Measurements from ENCODE around the gene CHST4.

The CHST4 gene

GRCh38 chr16:71520550-71520949, 5.7 kb upstream of the CHST4 start:
- H3K36me3 ChIP-seq (ENCODE audit: control insufficient read depth, insufficient read depth, low read length), result no peaks in the 10 kb centered on the region
- H3K27ac ChIP-seq (ENCODE audit: low read length), result no peak overlapping the region
- no peaks in the 10 kb centered on the region for H3K9me3 ChIP-seq (ENCODE audit: control insufficient read depth, insufficient read depth, low read length)
- no peaks in the 10 kb centered on the region for H3K27me3 ChIP-seq (ENCODE audit: control insufficient read depth, insufficient read depth, low read length)
- no peak overlapping the region for H3K4me3 ChIP-seq (ENCODE audit: low read length)
- peaks cover 6% of the 10 kb centered on the region; the same call in 1 of the 2 replicates for H3K4me1 ChIP-seq (ENCODE audit: control insufficient read depth, insufficient read depth, low read length)
- no CpG with 5 or more reads among the region's 3 CpGs for WGBS (ENCODE audit: insufficient coverage, insufficient read length)
- DNase-seq (ENCODE audit: low read depth, low spot score), result no peak

GRCh38 chr16:71524566-71525553, 1.4 kb upstream of the CHST4 start:
- DNase-seq (ENCODE audit: low read depth, low spot score), result no peak
- Histone ChIP-seq H3K36me3 (ENCODE audit: control insufficient read depth, insufficient read depth, low read length) (no peaks in the 10 kb centered on the region), H3K27me3 (ENCODE audit: control insufficient read depth, insufficient read depth, low read length) (no peaks in the 10 kb centered on the region), H3K27ac (ENCODE audit: low read length) (no peak overlapping the region), H3K4me1 (ENCODE audit: control insufficient read depth, insufficient read depth, low read length) (peaks cover 6% of the 10 kb centered on the region; the same call in 1 of the 2 replicates), H3K4me3 (ENCODE audit: low read length) (no peak overlapping the region), H3K9me3 (ENCODE audit: control insufficient read depth, insufficient read depth, low read length) (no peaks in the 10 kb centered on the region)
- WGBS (ENCODE audit: insufficient coverage, insufficient read length), result no CpG with 5 or more reads among the region's 16 CpGs

DNA sequence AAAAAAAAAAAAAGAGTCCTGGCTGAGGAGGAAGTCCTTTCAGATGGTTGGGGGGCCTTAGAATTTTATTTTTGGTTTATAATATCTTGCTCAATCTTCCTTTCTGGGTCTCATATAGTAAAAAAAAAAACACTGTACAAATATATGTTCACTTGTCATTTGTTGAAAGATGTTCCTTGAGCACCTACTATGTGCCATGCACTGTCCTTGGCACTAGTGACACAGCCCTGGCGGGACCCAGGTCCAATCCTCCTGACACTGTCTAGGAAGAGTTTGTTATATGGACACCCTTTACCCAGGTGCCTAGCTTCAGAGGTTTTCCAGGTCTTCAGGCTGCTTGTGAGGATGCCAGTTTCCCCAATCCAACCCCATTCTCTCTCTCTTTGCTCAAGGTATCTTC, 2.0 kb downstream of the CHST4 start:
- WGBS (ENCODE audit: insufficient coverage, insufficient read length), result no CpG with 5 or more reads among the region's 1 CpG

DNA sequence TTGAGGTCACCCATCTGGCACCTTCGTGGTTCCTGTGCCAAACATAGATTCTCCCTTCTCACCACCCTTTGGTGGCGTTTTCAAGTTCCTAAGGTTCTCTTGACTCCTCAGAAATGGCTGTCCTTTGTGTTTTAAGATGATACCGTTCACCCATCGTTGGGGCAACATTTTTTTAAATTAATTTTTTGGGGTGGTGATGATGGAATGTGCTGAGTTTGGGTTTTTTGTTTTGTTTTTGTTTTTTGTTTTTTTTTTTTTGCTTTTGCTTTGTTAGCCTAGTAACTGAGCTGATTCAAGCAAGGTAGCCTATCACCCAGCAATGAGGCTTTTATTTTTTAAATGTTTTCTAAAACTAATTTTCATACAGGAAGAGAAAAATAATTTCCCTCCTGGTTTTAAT, 2.6 kb downstream of the CHST4 start:
- Histone ChIP-seq H3K36me3 (ENCODE audit: control insufficient read depth, insufficient read depth, low read length) (no peaks in the 10 kb centered on the region), H3K4me1 (ENCODE audit: control insufficient read depth, insufficient read depth, low read length) (peaks cover 6% of the 10 kb centered on the region; the same call in 1 of the 2 replicates), H3K9me3 (ENCODE audit: control insufficient read depth, insufficient read depth, low read length) (no peaks in the 10 kb centered on the region), H3K27me3 (ENCODE audit: control insufficient read depth, insufficient read depth, low read length) (no peaks in the 10 kb centered on the region), H3K27ac (ENCODE audit: low read length) (no peak overlapping the region), H3K4me3 (ENCODE audit: low read length) (no peak overlapping the region)
- no CpG with 5 or more reads among the region's 4 CpGs for WGBS (ENCODE audit: insufficient coverage, insufficient read length)
- DNase-seq (ENCODE audit: low read depth, low spot score), result no peak

More for the DNA sequence above, 2.0 kb downstream of the CHST4 start:
- H3K4me1 ChIP-seq (ENCODE audit: control insufficient read depth, insufficient read depth, low read length), result peaks cover 6% of the 10 kb centered on the region; the same call in 1 of the 2 replicates
- no peak overlapping the region for H3K4me3 ChIP-seq (ENCODE audit: low read length)
- H3K36me3 ChIP-seq (ENCODE audit: control insufficient read depth, insufficient read depth, low read length), result no peaks in the 10 kb centered on the region
- DNase-seq (ENCODE audit: low read depth, low spot score), result no peak
- no peak overlapping the region for H3K27ac ChIP-seq (ENCODE audit: low read length)
- H3K9me3 ChIP-seq (ENCODE audit: control insufficient read depth, insufficient read depth, low read length), result no peaks in the 10 kb centered on the region
- H3K27me3 ChIP-seq (ENCODE audit: control insufficient read depth, insufficient read depth, low read length), result no peaks in the 10 kb centered on the region

GRCh38 chr16:71532366-71532765, 6.1 kb downstream of the CHST4 start:
- Histone ChIP-seq H3K4me3 (ENCODE audit: low read length) (no peak overlapping the region), H3K9me3 (ENCODE audit: control insufficient read depth, insufficient read depth, low read length) (no peaks in the 10 kb centered on the region)

DNA sequence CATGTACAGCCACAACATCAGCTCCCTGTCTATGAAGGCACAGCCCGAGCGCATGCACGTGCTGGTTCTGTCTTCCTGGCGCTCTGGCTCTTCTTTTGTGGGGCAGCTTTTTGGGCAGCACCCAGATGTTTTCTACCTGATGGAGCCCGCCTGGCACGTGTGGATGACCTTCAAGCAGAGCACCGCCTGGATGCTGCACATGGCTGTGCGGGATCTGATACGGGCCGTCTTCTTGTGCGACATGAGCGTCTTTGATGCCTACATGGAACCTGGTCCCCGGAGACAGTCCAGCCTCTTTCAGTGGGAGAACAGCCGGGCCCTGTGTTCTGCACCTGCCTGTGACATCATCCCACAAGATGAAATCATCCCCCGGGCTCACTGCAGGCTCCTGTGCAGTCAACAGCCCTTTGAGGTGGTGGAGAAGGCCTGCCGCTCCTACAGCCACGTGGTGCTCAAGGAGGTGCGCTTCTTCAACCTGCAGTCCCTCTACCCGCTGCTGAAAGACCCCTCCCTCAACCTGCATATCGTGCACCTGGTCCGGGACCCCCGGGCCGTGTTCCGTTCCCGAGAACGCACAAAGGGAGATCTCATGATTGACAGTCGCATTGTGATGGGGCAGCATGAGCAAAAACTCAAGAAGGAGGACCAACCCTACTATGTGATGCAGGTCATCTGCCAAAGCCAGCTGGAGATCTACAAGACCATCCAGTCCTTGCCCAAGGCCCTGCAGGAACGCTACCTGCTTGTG, 10.7 kb downstream of the CHST4 start:
- no peak overlapping the region for H3K4me3 ChIP-seq (ENCODE audit: low read length)
- WGBS (ENCODE audit: insufficient coverage, insufficient read length), result no CpG with 5 or more reads among the region's 28 CpGs
- DNase-seq (ENCODE audit: low read depth, low spot score), result no peak
- H3K4me1 ChIP-seq (ENCODE audit: control insufficient read depth, insufficient read depth, low read length), result no peaks in the 10 kb centered on the region
- no peaks in the 10 kb centered on the region; the same call in 1 of the 2 replicates for H3K36me3 ChIP-seq (ENCODE audit: control insufficient read depth, insufficient read depth, low read length)
- H3K27ac ChIP-seq (ENCODE audit: low read length), result no peak overlapping the region
- H3K9me3 ChIP-seq (ENCODE audit: control insufficient read depth, insufficient read depth, low read length), result no peaks in the 10 kb centered on the region
- H3K27me3 ChIP-seq (ENCODE audit: control insufficient read depth, insufficient read depth, low read length), result no peaks in the 10 kb centered on the region

More at GRCh38 chr16:71532366-71532765, 6.1 kb downstream of the CHST4 start:
- Histone ChIP-seq H3K27ac (ENCODE audit: low read length) (no peak overlapping the region), H3K4me1 (ENCODE audit: control insufficient read depth, insufficient read depth, low read length) (no peaks in the 10 kb centered on the region), H3K36me3 (ENCODE audit: control insufficient read depth, insufficient read depth, low read length) (no peaks in the 10 kb centered on the region; the same call in 1 of the 2 replicates), H3K27me3 (ENCODE audit: control insufficient read depth, insufficient read depth, low read length) (no peaks in the 10 kb centered on the region)
- no peak for DNase-seq (ENCODE audit: low read depth, low spot score)
- no CpG with 5 or more reads among the region's 3 CpGs for WGBS (ENCODE audit: insufficient coverage, insufficient read length)

DNA sequence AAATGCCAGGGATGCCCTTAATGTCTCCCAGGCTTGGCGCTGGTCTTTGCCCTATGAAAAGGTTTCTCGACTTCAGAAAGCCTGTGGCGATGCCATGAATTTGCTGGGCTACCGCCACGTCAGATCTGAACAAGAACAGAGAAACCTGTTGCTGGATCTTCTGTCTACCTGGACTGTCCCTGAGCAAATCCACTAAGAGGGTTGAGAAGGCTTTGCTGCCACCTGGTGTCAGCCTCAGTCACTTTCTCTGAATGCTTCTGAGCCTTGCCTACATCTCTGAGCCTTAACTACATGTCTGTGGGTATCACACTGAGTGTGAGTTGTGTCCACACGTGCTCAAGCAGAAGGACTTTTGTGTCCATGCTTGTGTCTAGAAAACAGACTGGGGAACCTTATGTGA, 11.4 kb downstream of the CHST4 start:
- Histone ChIP-seq H3K9me3 (ENCODE audit: control insufficient read depth, insufficient read depth, low read length) (no peaks in the 10 kb centered on the region), H3K4me1 (ENCODE audit: control insufficient read depth, insufficient read depth, low read length) (no peaks in the 10 kb centered on the region), H3K36me3 (ENCODE audit: control insufficient read depth, insufficient read depth, low read length) (no peaks in the 10 kb centered on the region; the same call in 1 of the 2 replicates), H3K27ac (ENCODE audit: low read length) (no peak overlapping the region), H3K4me3 (ENCODE audit: low read length) (no peak overlapping the region), H3K27me3 (ENCODE audit: control insufficient read depth, insufficient read depth, low read length) (no peaks in the 10 kb centered on the region)
- DNase-seq (ENCODE audit: low read depth, low spot score), result no peak
- WGBS (ENCODE audit: insufficient coverage, insufficient read length), result no CpG with 5 or more reads among the region's 6 CpGs

DNA sequence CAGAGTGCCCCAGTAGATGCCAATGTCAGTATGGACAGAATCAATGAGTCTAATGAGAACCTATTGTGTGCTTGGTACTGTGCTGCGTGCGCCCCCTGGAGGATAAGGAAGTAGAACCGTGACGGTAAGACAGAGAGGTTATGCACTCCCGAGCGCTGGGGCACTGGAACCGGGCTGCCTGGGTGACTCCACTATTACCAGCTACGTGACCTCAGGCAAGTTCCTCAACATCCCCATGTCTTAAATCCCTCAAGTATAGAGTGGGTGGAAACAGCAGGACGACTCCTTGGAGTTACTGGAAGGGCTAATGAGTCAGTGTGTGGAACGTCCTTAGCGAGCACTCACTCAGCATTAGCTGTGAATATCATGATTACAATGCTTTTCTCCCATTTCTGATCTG, 16.2 kb downstream of the CHST4 start:
- no CpG with 5 or more reads among the region's 11 CpGs for WGBS (ENCODE audit: insufficient coverage, insufficient read length)
- DNase-seq (ENCODE audit: low read depth, low spot score), result peak; percentile 75
- Histone ChIP-seq H3K4me3 (ENCODE audit: low read length) (no peak overlapping the region), H3K27ac (ENCODE audit: low read length) (no peak overlapping the region), H3K9me3 (ENCODE audit: control insufficient read depth, insufficient read depth, low read length) (no peaks in the 10 kb centered on the region; the same call in 1 of the 2 replicates), H3K27me3 (ENCODE audit: control insufficient read depth, insufficient read depth, low read length) (no peaks in the 10 kb centered on the region), H3K36me3 (ENCODE audit: control insufficient read depth, insufficient read depth, low read length) (no peaks in the 10 kb centered on the region), H3K4me1 (ENCODE audit: control insufficient read depth, insufficient read depth, low read length) (no peaks in the 10 kb centered on the region)

DNA sequence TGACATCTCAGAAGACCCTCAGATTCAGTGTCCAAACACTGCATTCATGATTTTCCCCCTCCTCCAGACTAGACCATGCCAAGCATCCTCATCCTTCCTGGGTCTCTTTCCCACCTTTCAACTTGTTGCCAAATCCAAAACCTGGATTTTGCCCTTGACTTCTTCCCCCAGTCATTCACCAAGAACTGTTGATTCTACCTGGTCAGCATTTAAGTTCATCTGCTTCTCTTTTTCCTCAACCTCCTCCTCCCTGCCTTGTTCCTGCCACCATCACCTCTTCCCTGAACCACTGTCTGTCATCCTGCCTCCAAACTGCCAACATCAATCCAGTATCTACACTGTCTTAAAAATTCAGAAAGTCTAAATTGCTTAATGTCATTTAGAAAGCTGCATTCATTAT, 20.9 kb downstream of the CHST4 start:
- no peak overlapping the region for H3K4me3 ChIP-seq (ENCODE audit: low read length)
- DNase-seq (ENCODE audit: low read depth, low spot score), result no peak
- no peaks in the 10 kb centered on the region for H3K4me1 ChIP-seq (ENCODE audit: control insufficient read depth, insufficient read depth, low read length)
- no peaks in the 10 kb centered on the region for H3K36me3 ChIP-seq (ENCODE audit: control insufficient read depth, insufficient read depth, low read length)
- no peaks in the 10 kb centered on the region for H3K27me3 ChIP-seq (ENCODE audit: control insufficient read depth, insufficient read depth, low read length)
- H3K9me3 ChIP-seq (ENCODE audit: control insufficient read depth, insufficient read depth, low read length), result no peaks in the 10 kb centered on the region; the same call in 1 of the 2 replicates
- no peak overlapping the region for H3K27ac ChIP-seq (ENCODE audit: low read length)

- Histone ChIP-seq H3K36me3 (ENCODE audit: control insufficient read depth, insufficient read depth, low read length) (no peaks in the 10 kb centered on the region), H3K4me1 (ENCODE audit: control insufficient read depth, insufficient read depth, low read length) (no peaks in the 10 kb centered on the region), H3K9me3 (ENCODE audit: control insufficient read depth, insufficient read depth, low read length) (no peaks in the 10 kb centered on the region), H3K27me3 (ENCODE audit: control insufficient read depth, insufficient read depth, low read length) (no peaks in the 10 kb centered on the region), H3K4me3 (ENCODE audit: low read length) (no peak overlapping the region), H3K27ac (ENCODE audit: low read length) (no peak overlapping the region)
- no peak for DNase-seq (ENCODE audit: low read depth, low spot score)
- no CpG with 5 or more reads among the region's 6 CpGs for WGBS (ENCODE audit: insufficient coverage, insufficient read length)
These were observed 26.7 kb downstream of the CHST4 start for GRCh38 chr16:71552698-71553503.

Data from iPS DF 6.9 (cell line).